PC-3 (cell line): ENCODE data around the gene EPB41L4A.

Experiments
- CTCF ChIP-seq: fragments of 300-600 bp; sonication (generic); conservative IDR thresholded peaks from 2 replicates; pipeline ENCODE4 v1.5.1; 2017; ENCODE audit warnings: antibody characterized with exemption, low read depth, mild to moderate bottlenecking, low read length
- EZH2 ChIP-seq: fragments of 300-600 bp; sonication (generic); IDR thresholded peaks from one replicate; pipeline ENCODE4 v1.6.1; 2017; ENCODE audit warnings: antibody characterized with exemption, mild to moderate bottlenecking, low read length; ENCODE audit not compliant: unreplicated experiment

DNA sequence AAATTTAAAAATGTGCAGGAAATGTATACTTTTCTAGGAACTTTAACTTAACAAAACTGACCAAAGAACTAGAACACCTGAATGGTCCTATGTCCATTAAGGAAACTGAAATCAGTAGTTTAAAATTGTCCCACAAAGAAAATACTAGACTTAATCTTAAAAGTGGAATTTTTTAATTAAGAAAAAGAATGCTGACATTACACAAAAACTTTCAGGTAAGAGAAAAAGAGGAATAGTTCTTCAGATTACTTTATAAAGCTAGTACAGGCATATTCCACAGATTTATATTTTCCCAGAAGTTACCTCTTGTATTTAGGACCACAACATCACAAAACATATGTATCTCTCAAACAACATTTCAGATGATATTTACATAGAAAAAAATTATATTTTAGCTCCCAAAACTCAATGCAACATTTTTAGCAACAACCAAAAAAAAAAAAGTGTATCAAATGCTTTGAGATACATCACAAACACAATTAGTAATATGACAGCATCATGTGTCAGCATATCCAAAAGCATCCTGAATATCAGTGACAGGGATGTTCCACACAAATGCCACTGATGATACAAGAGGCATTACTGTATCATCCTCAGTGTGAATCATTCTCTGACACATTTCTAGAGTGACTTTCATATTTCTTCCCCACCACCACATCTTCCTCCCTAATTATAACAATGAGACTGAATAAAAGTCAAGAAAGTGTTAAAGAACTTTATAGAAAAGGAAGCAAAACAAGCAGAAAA, 264.0 kb downstream of the EPB41L4A start:
- TF ChIP-seq EZH2 (no peak), CTCF (no peak)
